ENCODE results near the gene VWC2. TPM values are rescaled to one million over a fixed set of nuclear protein-coding genes. Genes with fewer than 3 reads are reported as not detected.

The VWC2 gene
- not detected for total RNA-seq

DNA sequence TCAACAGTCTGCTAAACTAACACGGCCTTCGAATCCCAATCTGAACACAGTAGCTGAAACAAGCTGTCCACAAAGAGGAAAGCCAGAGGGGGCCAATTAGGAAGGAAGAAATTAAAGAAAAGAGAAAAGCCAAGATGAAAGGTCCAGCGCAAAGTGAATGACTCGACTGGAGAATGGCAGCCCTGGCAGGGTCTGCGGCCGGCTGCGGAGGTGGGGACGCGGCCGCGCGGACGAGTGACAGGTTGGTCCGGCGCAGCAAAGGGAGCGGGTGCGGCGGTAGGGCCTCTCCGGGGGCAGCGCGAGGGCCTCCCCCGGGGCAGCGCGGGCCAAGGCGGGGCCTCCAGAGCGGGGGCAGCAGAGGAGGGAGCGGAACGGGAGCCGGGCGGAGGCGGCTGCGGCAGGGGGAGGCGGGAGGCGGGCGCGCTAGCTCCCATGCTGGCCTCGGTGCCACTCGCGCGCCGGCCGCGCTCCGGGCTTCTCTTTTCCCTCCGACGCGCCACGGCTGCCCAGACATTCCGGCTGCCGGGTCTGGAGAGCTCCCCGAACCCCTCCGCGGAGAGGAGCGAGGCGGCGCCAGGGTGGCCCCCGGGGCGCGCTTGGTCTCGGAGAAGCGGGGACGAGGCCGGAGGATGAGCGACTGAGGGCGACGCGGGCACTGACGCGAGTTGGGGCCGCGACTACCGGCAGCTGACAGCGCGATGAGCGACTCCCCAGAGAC lies at the start of gene VWC2:
VWC2 (plus strand) TSS at position 421 of the 718 bp plus-strand sequence. CDS start 1,798 bp downstream, outside the sequence.
- POLR2A ChIA-PET = no interaction called here
- CTCF ChIA-PET = no interaction called here

GRCh38 chr7:49724071-49724470 lies 49.4 kb upstream of the VWC2 start:
- ChIA-PET POLR2A (no interaction called here), CTCF (no interaction called here)

DNA sequence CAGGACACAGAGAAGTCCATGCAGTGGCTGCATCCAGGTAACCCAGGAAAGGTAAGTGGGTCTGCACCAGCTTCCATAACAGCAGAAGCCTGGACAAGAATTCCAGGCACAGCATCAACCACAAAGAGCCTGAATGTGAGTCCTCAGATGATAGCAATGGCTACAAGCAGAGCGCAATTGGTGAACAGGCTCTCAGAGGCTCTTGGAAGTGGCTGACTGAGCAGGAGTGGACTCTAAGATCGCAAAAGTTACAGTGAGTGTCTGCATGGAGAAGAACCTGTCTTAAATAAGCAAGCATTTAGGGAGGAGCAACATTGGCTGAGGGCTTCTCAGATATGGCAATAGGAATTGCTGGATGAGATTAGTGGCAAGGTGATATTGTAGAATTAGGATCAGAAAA lies 41.6 kb upstream of the VWC2 start:
- CTCF ChIA-PET = no interaction called here
- POLR2A ChIA-PET = no interaction called here

DNA sequence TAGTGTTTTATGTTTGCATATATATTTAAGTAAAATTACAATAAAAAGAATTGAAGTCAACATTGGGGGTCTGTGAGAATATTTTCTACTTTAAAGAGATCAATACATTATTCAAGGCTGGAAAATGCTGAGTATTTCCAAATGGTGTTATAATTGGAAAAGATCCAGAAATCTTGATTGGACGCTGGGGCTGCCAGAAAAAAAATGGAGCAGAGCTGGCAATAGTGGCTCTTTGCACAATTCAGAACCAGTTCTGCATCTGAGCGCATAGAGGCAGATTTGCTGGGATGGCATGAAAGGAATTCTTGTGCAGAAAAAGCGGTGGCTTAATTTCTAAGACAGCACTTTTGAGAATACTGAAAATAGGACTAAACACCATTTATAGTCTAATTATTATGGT lies 10.8 kb upstream of the VWC2 start:
- ChIA-PET CTCF (no interaction called here), POLR2A (no interaction called here)

GRCh38 chr7:49763791-49764190 lies 9.6 kb upstream of the VWC2 start:
- POLR2A ChIA-PET = no interaction called here
- CTCF ChIA-PET = no interaction called here

DNA sequence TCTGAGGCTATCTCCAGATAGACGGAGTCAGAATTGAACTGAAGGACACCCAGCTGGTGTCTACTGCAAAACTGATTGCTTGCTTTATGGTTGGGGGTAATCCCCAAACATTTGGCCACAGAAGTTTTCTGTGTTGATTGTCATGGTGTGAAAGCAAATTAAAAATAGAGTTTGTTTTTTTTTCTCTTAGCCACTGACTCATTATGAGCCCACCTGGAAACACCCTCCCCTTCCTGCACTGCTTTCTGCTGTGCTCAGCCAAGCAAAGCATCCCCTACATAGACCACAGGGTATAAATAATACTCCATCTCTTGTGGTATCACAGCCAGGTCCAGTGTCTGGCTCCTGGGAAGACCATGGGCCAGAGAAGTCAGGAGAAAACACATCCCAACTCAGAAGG lies 6.5 kb upstream of the VWC2 start:
- ChIA-PET POLR2A (no interaction called here), CTCF (no interaction called here)

- POLR2A ChIA-PET = no interaction called here
- CTCF ChIA-PET = no interaction called here
Observed at GRCh38 chr7:49767719-49768118, 5.7 kb upstream of the VWC2 start.

- CTCF ChIA-PET = no interaction called here
- POLR2A ChIA-PET = no interaction called here
Observed at GRCh38 chr7:49768254-49768653, 5.2 kb upstream of the VWC2 start.

GRCh38 chr7:49768835-49769234 lies 4.6 kb upstream of the VWC2 start:
- CTCF ChIA-PET = no interaction called here
- POLR2A ChIA-PET = no interaction called here

DNA sequence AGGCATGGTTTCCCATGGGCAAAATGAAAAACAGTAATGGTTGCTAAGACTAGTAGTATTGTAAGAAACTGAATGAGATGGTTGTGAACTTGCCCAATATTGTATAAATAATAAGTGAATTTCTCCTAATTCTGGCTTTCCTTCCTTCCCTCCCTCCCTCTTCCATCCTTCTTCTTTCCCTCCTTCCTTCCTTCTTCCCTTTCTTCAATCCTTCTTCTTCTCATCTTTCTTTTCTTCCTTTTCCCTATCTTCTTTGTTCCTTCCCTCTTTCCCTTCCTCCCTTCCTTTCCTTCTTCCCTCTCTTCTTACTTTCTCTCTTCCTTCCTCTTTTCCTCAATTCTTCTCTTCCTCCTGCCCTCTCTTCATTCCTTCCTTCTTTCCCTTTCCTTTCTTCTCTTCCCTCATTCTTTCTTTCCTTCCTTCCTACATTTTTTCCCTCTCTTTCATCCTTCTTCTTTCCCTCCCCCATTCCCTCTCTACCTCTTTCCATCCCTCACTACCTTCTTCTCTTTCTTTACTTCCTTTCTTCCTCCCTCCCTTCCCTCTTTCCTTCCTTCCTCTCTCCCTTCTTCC lies 4.1 kb upstream of the VWC2 start:
- ChIA-PET CTCF (no interaction called here), POLR2A (no interaction called here)

DNA sequence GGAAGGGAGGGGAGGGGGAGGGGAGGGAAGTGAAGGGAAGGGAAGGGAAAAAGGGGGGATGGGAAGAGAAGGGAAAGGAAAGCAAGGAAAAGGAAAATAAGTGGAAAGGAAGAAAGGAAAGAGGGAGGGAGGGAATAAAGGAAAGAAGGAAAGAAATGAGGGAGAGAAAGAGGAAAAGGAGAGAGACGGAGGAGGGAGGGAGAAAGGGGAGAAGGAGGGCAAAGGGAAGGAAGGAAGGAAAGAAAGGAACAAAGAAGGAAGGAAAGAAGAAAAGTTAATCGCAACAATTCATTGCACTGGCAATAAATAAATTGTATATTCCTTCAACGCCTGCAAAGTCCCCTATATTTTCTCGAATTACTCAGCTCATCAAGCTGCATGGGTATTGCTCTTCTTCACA lies 2.6 kb upstream of the VWC2 start:
- CTCF ChIA-PET = no interaction called here

GRCh38 chr7:49771427-49772176 lies 1.8 kb upstream of the VWC2 start:
- POLR2A ChIA-PET = interaction anchor here (0.6 kb wide), 1 partner anchor 34 kb away, joined by 4 read pairs; no protein-coding TSS in a partner anchor
- CTCF ChIA-PET = no interaction called here

More for the DNA sequence above, 2.6 kb upstream of the VWC2 start:
- POLR2A ChIA-PET = no interaction called here

DNA sequence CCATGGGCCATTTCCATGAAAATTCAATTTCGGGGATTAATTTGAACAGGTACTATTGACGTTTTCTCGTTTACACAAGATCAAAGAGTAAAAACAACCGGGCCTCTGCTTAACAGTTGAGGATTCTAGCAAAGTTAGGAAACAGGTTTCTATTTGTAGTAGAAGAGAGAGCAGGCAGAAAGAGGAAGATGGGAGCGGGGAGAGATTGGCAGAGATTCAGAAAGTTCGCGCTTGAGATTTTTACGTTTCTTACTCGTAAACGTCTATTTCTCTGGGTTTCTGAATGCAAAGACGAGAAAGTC lies 571 bp upstream of the VWC2 start:
- CTCF ChIA-PET = no interaction called here
- POLR2A ChIA-PET = no interaction called here

GRCh38 chr7:49773936-49774458 lies 559 bp downstream of the VWC2 start:
- POLR2A ChIA-PET = no interaction called here
- CTCF ChIA-PET = no interaction called here

GRCh38 chr7:49774459-49775064 lies 1.1 kb downstream of the VWC2 start:
- ChIA-PET CTCF (no interaction called here), POLR2A (no interaction called here)

GRCh38 chr7:49775065-49775948 lies 1.9 kb downstream of the VWC2 start:
- ChIA-PET POLR2A (no interaction called here), CTCF (no interaction called here)

DNA sequence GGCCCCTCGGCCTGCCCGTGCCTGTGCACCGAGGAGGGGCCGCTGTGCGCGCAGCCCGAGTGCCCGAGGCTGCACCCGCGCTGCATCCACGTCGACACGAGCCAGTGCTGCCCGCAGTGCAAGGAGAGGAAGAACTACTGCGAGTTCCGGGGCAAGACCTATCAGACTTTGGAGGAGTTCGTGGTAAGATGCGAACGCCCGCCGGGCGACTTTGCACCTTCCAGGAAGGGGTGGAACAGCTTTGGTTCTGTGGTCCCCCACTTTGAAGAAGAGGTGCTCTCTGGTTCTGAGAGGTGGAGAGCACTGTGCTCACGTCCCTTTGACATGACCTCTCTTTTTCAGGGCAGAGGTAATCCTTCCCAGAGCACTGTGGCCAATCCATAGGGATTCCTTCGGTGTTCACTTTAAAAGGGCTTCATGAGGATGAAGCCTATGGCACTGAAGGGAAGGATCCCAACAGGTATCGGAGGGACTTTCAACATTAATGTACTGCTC lies 2.6 kb downstream of the VWC2 start:
- POLR2A ChIA-PET = no interaction called here
- CTCF ChIA-PET = no interaction called here

DNA sequence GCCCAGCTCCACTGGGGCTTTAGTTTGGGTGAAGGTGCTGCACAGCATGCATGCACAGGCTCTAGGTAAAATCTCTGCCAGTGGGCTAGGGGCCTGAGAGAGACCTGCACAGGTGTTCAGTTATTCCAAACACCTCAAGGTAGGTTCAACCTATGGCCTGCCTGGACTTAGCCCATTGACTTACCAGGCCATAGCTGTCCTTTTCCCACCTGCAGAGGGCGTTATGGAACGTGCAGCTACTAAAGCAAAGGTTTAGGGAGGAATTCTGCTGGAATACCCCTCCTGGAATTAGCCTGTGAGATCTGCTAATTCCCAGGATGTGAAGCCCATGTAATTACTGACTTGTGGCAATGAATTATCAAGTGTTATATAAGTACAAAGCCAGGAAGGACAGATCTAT lies 3.6 kb downstream of the VWC2 start:
- ChIA-PET CTCF (no interaction called here), POLR2A (no interaction called here)

- ChIA-PET POLR2A (no interaction called here), CTCF (no interaction called here)
Observed at GRCh38 chr7:49778731-49779270, 5.4 kb downstream of the VWC2 start.

GRCh38 chr7:49780953-49781352 lies 7.5 kb downstream of the VWC2 start:
- CTCF ChIA-PET = no interaction called here
- POLR2A ChIA-PET = no interaction called here
